ENCODE measurements around the gene GMCL2.

Gene GMCL2

GRCh38 chr5:178234750-178235587, 47.8 kb upstream of the GMCL2 start:
- Histone ChIP-seq H3K4me1 (ENCODE audit: control insufficient read depth, low read length) (peaks cover 75% of the 10 kb centered on the region), H3K9me3 (ENCODE audit: control insufficient read depth, insufficient read depth, low read length) (no peaks in the 10 kb centered on the region), H3K79me2 (ENCODE audit: control insufficient read depth, low read length) (peaks cover 26% of the 10 kb centered on the region), H3K4me2 (ENCODE audit: low read length) (peak overlapping the region; percentile 41), H3K4me3 (ENCODE audit: low read length) (peak overlapping the region; percentile 10; the same call in 1 of the 2 replicates), H3K27ac (ENCODE audit: low read depth, low read length) (0 out of 2 replicates have a peak overlapping the region, but pooled peaks have one; percentile 11), H3K27me3 (ENCODE audit: control insufficient read depth, low read length) (no peaks in the 10 kb centered on the region), H3F3A (ENCODE audit: control insufficient read depth, insufficient read depth) (peaks cover 28% of the 10 kb centered on the region), H3K9me2 (replicated peaks; ENCODE audit: control insufficient read depth, low read length) (no peaks in the 10 kb centered on the region), H4K20me1 (ENCODE audit: control insufficient read depth, insufficient read depth, low read depth, low read length) (peaks cover 15% of the 10 kb centered on the region), H3K36me3 (ENCODE audit: control insufficient read depth, low read length) (peaks cover 22% of the 10 kb centered on the region)
- TF ChIP-seq CTCF (IDR thresholded peaks at IDR 0.05; ENCODE audit: low read depth, low read length, poor library complexity, severe bottlenecking), result peak; percentile 92
- no peak for TF ChIP-seq EZH2phosphoT487 (IDR thresholded peaks at IDR 0.05; ENCODE audit: borderline replicate concordance, low read length)

- peaks cover 72% of the 10 kb centered on the region for H3K4me1 ChIP-seq (ENCODE audit: control insufficient read depth, low read length)
- H3K9me3 ChIP-seq (ENCODE audit: control insufficient read depth, insufficient read depth, low read length), result no peaks in the 10 kb centered on the region
- peak overlapping the region; percentile 41 for H3K4me2 ChIP-seq (ENCODE audit: low read length)
- peaks cover 25% of the 10 kb centered on the region for H3F3A ChIP-seq (ENCODE audit: control insufficient read depth, insufficient read depth)
- TF ChIP-seq EZH2phosphoT487 (IDR thresholded peaks at IDR 0.05; ENCODE audit: borderline replicate concordance, low read length) (no peak), CTCF (IDR thresholded peaks at IDR 0.05; ENCODE audit: low read depth, low read length, poor library complexity, severe bottlenecking) (no peak)
- H3K36me3 ChIP-seq (ENCODE audit: control insufficient read depth, low read length), result peaks cover 29% of the 10 kb centered on the region
- H3K79me2 ChIP-seq (ENCODE audit: control insufficient read depth, low read length), result peaks cover 33% of the 10 kb centered on the region
- H3K27me3 ChIP-seq (ENCODE audit: control insufficient read depth, low read length), result no peaks in the 10 kb centered on the region
- no peaks in the 10 kb centered on the region for H3K9me2 ChIP-seq (replicated peaks; ENCODE audit: control insufficient read depth, low read length)
- H3K27ac ChIP-seq (ENCODE audit: low read depth, low read length), result 0 out of 2 replicates have a peak overlapping the region, but pooled peaks have one; percentile 11
- H4K20me1 ChIP-seq (ENCODE audit: control insufficient read depth, insufficient read depth, low read depth, low read length), result peaks cover 15% of the 10 kb centered on the region
- H3K4me3 ChIP-seq (ENCODE audit: low read length), result no peak overlapping the region; the same call in 1 of the 2 replicates
Observed at GRCh38 chr5:178234121-178234749, 47.1 kb upstream of the GMCL2 start.

GRCh38 chr5:178232920-178233429, 45.8 kb upstream of the GMCL2 start:
- Histone ChIP-seq H3K27me3 (ENCODE audit: control insufficient read depth, low read length) (no peaks in the 10 kb centered on the region), H3K36me3 (ENCODE audit: control insufficient read depth, low read length) (peaks cover 42% of the 10 kb centered on the region), H3F3A (ENCODE audit: control insufficient read depth, insufficient read depth) (peaks cover 12% of the 10 kb centered on the region; the same call in 1 of the 2 replicates), H3K79me2 (ENCODE audit: control insufficient read depth, low read length) (peaks cover 45% of the 10 kb centered on the region), H4K20me1 (ENCODE audit: control insufficient read depth, insufficient read depth, low read depth, low read length) (peaks cover 15% of the 10 kb centered on the region), H3K4me3 (ENCODE audit: low read length) (peak overlapping the region; percentile 98), H3K27ac (ENCODE audit: low read depth, low read length) (peak overlapping the region; percentile 68), H3K4me2 (ENCODE audit: low read length) (peak overlapping the region; percentile 99), H3K9me3 (ENCODE audit: control insufficient read depth, insufficient read depth, low read length) (no peaks in the 10 kb centered on the region), H3K4me1 (ENCODE audit: control insufficient read depth, low read length) (peaks cover 59% of the 10 kb centered on the region), H3K9me2 (replicated peaks; ENCODE audit: control insufficient read depth, low read length) (no peaks in the 10 kb centered on the region)
- TF ChIP-seq CTCF (IDR thresholded peaks at IDR 0.05; ENCODE audit: low read depth, low read length, poor library complexity, severe bottlenecking) (no peak), EZH2phosphoT487 (IDR thresholded peaks at IDR 0.05; ENCODE audit: borderline replicate concordance, low read length) (no peak)
